OCI-LY1 (cell line): ENCODE data around the gene ZC3H18.

Experiments used
- EZH2 ChIP-seq: fragments of 200-600 bp; sonication (generic), shearing (Covaris generic); IDR thresholded peaks from 2 replicates; pipeline ENCODE4 v1.8.0; 2017; ENCODE audit warnings: borderline replicate concordance, mixed run types, mild to moderate bottlenecking, antibody characterized with exemption, low read length, moderate library complexity, mixed read lengths
- TF ChIP-seq, protein P1 (sequence below): fragments of 200-600 bp; sonication (generic), shearing (Covaris generic); IDR thresholded peaks from 2 replicates; pipeline ENCODE4 v1.5.1; 2017; ENCODE audit warnings: mild to moderate bottlenecking, antibody characterized with exemption, low read length, moderate library complexity, mixed read lengths

DNA sequence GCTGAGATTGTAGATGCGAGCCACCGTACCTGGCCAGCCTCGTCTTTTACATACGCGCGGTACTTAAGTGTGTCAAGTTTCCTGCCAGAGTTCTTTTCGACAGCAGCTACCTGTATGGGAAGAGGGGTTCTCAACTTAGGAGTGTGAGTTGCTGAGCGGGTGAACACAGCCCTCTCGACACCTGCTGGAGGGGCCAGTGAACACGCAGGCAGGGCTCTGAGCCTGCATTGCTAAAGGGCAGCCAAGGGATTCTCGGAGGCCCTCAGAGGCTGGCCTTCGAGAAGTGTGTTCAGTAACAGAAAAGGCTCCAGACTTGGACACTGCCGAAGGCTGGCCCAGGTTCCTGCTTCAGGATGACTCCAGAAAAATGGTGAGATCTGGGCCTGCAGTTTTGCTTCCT lies 6.1 kb downstream of the ZC3H18 start:
- TF ChIP-seq, protein P1, sequence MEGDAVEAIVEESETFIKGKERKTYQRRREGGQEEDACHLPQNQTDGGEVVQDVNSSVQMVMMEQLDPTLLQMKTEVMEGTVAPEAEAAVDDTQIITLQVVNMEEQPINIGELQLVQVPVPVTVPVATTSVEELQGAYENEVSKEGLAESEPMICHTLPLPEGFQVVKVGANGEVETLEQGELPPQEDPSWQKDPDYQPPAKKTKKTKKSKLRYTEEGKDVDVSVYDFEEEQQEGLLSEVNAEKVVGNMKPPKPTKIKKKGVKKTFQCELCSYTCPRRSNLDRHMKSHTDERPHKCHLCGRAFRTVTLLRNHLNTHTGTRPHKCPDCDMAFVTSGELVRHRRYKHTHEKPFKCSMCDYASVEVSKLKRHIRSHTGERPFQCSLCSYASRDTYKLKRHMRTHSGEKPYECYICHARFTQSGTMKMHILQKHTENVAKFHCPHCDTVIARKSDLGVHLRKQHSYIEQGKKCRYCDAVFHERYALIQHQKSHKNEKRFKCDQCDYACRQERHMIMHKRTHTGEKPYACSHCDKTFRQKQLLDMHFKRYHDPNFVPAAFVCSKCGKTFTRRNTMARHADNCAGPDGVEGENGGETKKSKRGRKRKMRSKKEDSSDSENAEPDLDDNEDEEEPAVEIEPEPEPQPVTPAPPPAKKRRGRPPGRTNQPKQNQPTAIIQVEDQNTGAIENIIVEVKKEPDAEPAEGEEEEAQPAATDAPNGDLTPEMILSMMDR, result no peak
- TF ChIP-seq EZH2, result no peak
